ENCODE data around the gene ZNF503.

DNA sequence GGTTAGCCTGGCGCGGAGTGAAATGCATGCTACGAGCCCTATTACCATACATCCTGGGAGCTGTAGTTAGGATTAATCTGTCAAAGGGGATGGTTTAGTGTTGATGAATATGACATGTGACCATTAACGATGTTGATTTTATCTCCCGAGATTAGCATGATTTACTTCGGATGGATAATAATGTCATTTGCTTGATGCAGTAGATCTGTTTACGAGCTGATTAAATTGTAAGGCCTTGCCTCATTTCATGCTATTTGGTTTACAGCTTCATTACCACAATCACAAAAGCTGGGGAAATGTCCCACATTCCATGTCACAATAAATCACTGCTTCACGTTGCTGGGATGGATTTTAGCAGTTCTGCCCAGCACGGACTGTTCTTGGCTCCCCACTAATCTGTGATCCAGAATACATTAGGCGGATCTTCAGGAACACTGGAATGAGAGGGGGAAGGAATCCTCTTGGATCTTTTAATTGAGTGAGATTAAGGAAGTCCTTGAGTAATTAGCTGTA is 22.3 kb downstream of the ZNF503 start:
- TF ChIP-seq, protein P1, sequence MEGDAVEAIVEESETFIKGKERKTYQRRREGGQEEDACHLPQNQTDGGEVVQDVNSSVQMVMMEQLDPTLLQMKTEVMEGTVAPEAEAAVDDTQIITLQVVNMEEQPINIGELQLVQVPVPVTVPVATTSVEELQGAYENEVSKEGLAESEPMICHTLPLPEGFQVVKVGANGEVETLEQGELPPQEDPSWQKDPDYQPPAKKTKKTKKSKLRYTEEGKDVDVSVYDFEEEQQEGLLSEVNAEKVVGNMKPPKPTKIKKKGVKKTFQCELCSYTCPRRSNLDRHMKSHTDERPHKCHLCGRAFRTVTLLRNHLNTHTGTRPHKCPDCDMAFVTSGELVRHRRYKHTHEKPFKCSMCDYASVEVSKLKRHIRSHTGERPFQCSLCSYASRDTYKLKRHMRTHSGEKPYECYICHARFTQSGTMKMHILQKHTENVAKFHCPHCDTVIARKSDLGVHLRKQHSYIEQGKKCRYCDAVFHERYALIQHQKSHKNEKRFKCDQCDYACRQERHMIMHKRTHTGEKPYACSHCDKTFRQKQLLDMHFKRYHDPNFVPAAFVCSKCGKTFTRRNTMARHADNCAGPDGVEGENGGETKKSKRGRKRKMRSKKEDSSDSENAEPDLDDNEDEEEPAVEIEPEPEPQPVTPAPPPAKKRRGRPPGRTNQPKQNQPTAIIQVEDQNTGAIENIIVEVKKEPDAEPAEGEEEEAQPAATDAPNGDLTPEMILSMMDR (IDR thresholded peaks at IDR 0.05): no peak
- TF ChIP-seq POLR2A (IDR thresholded peaks at IDR 0.05): no peak

All from uterus (tissue), 2 donors.